Anterior cingulate cortex (tissue), 58 donors: ENCODE measurements around the gene CNIH1.
"Not testable (repeated sequence)": the region's sequence is repeated elsewhere in the genome, so short reads cannot be mapped to it uniquely, and the experiment has no call there.

Experiments
- DNase-seq, 58 donors: peaks; one replicate each; lab custom pipeline; 2025; lab: John Stamatoyannopoulos, UW

Gene CNIH1

GRCh38 chr14:54392131-54392859, 48.9 kb downstream of the CNIH1 start:
- no peak for DNase-seq

- no peak for DNase-seq
These were observed 53.8 kb downstream of the CNIH1 start for GRCh38 chr14:54387328-54387727.

GRCh38 chr14:54385556-54385955, 55.6 kb downstream of the CNIH1 start:
- DNase-seq = no peak

GRCh38 chr14:54383835-54384234, 57.3 kb downstream of the CNIH1 start:
- DNase-seq = no peak

GRCh38 chr14:54381821-54382220, 59.4 kb downstream of the CNIH1 start:
- no peak for DNase-seq

- not testable (repeated sequence) for DNase-seq
These were observed 60.6 kb downstream of the CNIH1 start for GRCh38 chr14:54380558-54380957.

GRCh38 chr14:54378893-54379292, 62.3 kb downstream of the CNIH1 start:
- not testable (repeated sequence) for DNase-seq

- no peak for DNase-seq
These were observed 63.7 kb downstream of the CNIH1 start for GRCh38 chr14:54377501-54377900.

- no peak for DNase-seq
These were observed 66.9 kb downstream of the CNIH1 start for GRCh38 chr14:54374117-54374884.
